ENCODE data around the gene ALX3. TPM values are rescaled to one million over a fixed set of nuclear protein-coding genes. Genes with fewer than 3 reads are reported as not detected.

ALX3 gene
- total and polyA plus RNA-seq, 10 of the 15 experiments (the other 5 are each of a cell fraction or from before 2014, with no cell fraction given), result not detected

- Histone ChIP-seq H3K4me1 (ENCODE audit: control insufficient read depth, insufficient read depth, low read length) (no peaks in the 10 kb centered on the region), H3K79me2 (ENCODE audit: control insufficient read depth, insufficient read depth, low read length) (no peaks in the 10 kb centered on the region), H2AFZ (ENCODE audit: control insufficient read depth, low read depth, low read length) (no peak overlapping the region), H3K4me3 (no peak overlapping the region), H3K9me3 (replicated peaks; ENCODE audit: control insufficient read depth, insufficient read depth, low read length) (no peaks in the 10 kb centered on the region), H3K27me3 (replicated peaks in 1 of 2; ENCODE audit: control insufficient read depth in 2 of 2, insufficient read depth in 2 of 2, low read length in 1 of 2) (peaks cover 1 to 2% of the 10 kb centered on the region in 2 experiments; a peak in 1 of 4 replicates), H3K36me3 (ENCODE audit: control insufficient read depth in 2 of 2, insufficient read depth in 2 of 2, low read length in 1 of 2) (no peaks in the 10 kb centered on the region), H3K9ac (ENCODE audit: control insufficient read depth, insufficient read depth, low read length) (no peak overlapping the region), H3K4me2 (ENCODE audit: control insufficient read depth, insufficient read depth) (no peak overlapping the region), H3K27ac (ENCODE audit: control insufficient read depth, insufficient read depth) (no peak overlapping the region), H4K20me1 (ENCODE audit: control insufficient read depth, insufficient read depth) (no peaks in the 10 kb centered on the region)
- no peak for ATAC-seq
- no peak for DNase-seq (ENCODE audit: low read depth, low spot score)
- WGBS (ENCODE audit: insufficient coverage, insufficient replicate concordance, low lambda C conversion rate, missing lambda C conversion rate), result 23% methylated on average over 5 of the region's 5 CpGs
- no peak for FAIRE-seq
- TF ChIP-seq POLR2AphosphoS2 (IDR thresholded peaks at IDR 0.05; ENCODE audit: low read depth, low read length) (no peak), NR2C2 (IDR thresholded peaks at IDR 0.05; ENCODE audit: borderline replicate concordance, control insufficient read depth, insufficient read length, low read depth) (no peak), CTCF (IDR thresholded peaks at IDR 0.05 in 2 of 3, conservative IDR thresholded peaks at IDR 0.05 in 1 of 3; ENCODE audit: control insufficient read depth in 2 of 3, extremely low read depth in 1 of 3, insufficient read depth in 1 of 3, low read depth in 3 of 3, low read length in 3 of 3) (no peak), SREBF2 (IDR thresholded peaks at IDR 0.05; ENCODE audit: low read length) (no peak), CEBPB (IDR thresholded peaks at IDR 0.05; ENCODE audit: borderline replicate concordance in 1 of 2, low read depth in 2 of 2, low read length in 2 of 2) (no peak)
- ChIA-PET RAD21 (ENCODE audit: unreplicated experiment) (no interaction called here), POLR2A (no interaction called here), CTCF (interaction anchor here (1.4 to 4.2 kb wide), 3 partner anchors 10 to 85 kb away, joined by 3 to 18 read pairs (median 18); no protein-coding TSS in a partner anchor), SMC1A (ENCODE audit: uncharacterized antibody, unreplicated experiment) (interaction anchor here (0.6 kb wide), 1 partner anchor 157 kb away, joined by 3 read pairs; no protein-coding TSS in a partner anchor)
- in situ Hi-C loops (cut with MboI) (no loop called here), intact Hi-C loops (cut with micrococcal nuclease; ENCODE audit: unreplicated experiment) (no loop called here)
- BruUV-seq (replicated peaks), result no TSS peak
Observed at GRCh38 chr1:110114173-110114572, 43.7 kb upstream of the ALX3 start.

Data from GM12878 (cell line).